Activated CD4-positive, alpha-beta T cell treated with anti-CD3 and anti-CD28 coated beads, Interleukin-2, amount 10 ng/mL, durations not matched to agents 7 days and 5 days (primary cell): ENCODE measurements around the gene CLDN25. TPM values are rescaled to one million over a fixed set of nuclear protein-coding genes. Genes with fewer than 3 reads are reported as not detected.
"Not testable (repeated sequence)": the region's sequence is repeated elsewhere in the genome, so short reads cannot be mapped to it uniquely, and the experiment has no call there.

Experiments
- CTCF ChIA-PET: fragments of 350-600 bp; sonication (Branson Sonifier 250); formaldehyde crosslinking; loops from one replicate; lab custom pipeline; 2021; ENCODE audit warnings: antibody characterized with exemption; lab: Charles Lee
- POLR2A ChIA-PET: fragments of 350-600 bp; sonication (Branson Sonifier 250); formaldehyde crosslinking; loops from one replicate; lab custom pipeline; 2021; ENCODE audit warnings: antibody characterized with exemption; lab: Charles Lee
- DNase-seq: peaks from one replicate; pipeline ENCODE4 v3.0.0-alpha.2; 2020
- H3K27ac Mint-ChIP-seq: one replicate; pipeline ENCODE4 v1.8.0; 2021; ENCODE audit warnings: mild to moderate bottlenecking, moderate library complexity, mixed read lengths
- H3K27me3 Mint-ChIP-seq: one replicate; pipeline ENCODE4 v1.8.0; 2021; ENCODE audit warnings: mixed read lengths
- H3K36me3 Mint-ChIP-seq: one replicate; pipeline ENCODE4 v1.8.0; 2021; ENCODE audit warnings: low read depth, mixed read lengths
- H3K4me1 Mint-ChIP-seq: one replicate; pipeline ENCODE4 v1.8.0; 2021; ENCODE audit warnings: mixed read lengths
- H3K4me3 Mint-ChIP-seq: one replicate; pipeline ENCODE4 v1.8.0; 2021; ENCODE audit warnings: mild to moderate bottlenecking, moderate library complexity, mixed read lengths
- H3K9me3 Mint-ChIP-seq: one replicate; pipeline ENCODE4 v1.8.0; 2021; ENCODE audit warnings: mixed read lengths
- total RNA-seq, 2 experiments: library from RNA; stranded (reverse); gene quantifications; one replicate each; pipeline ENCODE4 v1.2.3, GENCODE V29; 2021

CLDN25 gene
- not detected for total RNA-seq

GRCh38 chr11:113779496-113779895 lies at the start of gene CLDN25:
CLDN25 (plus strand) TSS chr11:113779796; CDS start chr11:113779796, 0 bp downstream.
- Mint-ChIP-seq H3K9me3 (no peaks in the 10 kb centered on the region), H3K4me3 (no peak within 1 kb of the TSS)

DNA sequence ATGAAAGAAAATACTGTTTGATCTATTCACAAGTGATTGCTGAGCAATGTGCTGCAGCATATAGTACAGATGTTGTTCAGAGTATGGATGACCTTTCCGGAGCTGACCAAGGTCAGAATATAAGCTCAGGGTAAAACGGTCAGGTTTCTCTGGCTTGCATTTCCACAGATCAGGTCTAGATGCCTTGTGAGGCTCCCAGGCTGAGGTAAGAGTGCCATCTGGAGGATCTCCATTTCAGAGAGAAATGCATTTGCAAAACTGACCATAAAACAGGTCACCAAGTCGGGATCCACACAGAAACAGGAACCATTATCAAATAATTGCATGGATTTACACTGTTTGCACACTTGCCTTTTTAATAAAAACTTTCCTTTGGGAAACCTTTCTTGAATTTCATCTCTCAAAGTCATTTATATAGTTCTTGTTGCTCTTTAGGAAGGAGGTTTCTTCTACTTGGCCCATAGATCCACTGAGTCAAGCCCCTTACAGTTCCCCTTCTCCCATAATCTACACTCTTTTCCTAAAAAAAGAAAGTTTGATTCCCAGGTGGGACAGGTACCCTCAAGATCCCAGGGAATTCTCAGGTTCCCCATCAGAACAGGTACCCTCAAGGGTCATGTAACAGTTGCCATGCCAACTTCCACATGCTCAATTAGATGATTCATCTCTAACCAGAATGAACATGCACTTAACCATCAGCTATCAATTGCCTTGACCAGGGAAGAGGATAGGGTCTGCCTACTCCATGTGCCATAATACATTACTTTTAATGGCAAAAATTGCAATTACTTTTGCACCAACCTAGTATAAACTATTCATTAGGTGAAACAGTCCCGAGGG lies 48.5 kb upstream of the CLDN25 start:
- H3K27ac Mint-ChIP-seq, result no peak overlapping the region
- no peaks in the 10 kb centered on the region for H3K4me1 Mint-ChIP-seq
- CTCF ChIA-PET, result interaction anchor here (0.7 to 1.1 kb wide), 2 partner anchors 9 to 225 kb away, joined by 3 to 4 read pairs; no protein-coding TSS in a partner anchor
- no peaks in the 10 kb centered on the region for H3K9me3 Mint-ChIP-seq
- peaks cover 9% of the 10 kb centered on the region for H3K36me3 Mint-ChIP-seq
- no peak overlapping the region for H3K4me3 Mint-ChIP-seq
- DNase-seq, result no peak
- POLR2A ChIA-PET, result no interaction called here
- no peaks in the 10 kb centered on the region for H3K27me3 Mint-ChIP-seq

More at GRCh38 chr11:113779496-113779895, at the start of gene CLDN25:
- CTCF ChIA-PET, result interaction anchor here (0.7 kb wide), 1 partner anchor 294 kb away, joined by 3 read pairs; no protein-coding TSS in a partner anchor
- Mint-ChIP-seq H3K4me1 (peaks cover 10% of the 10 kb centered on the region), H3K36me3 (no peaks in the 10 kb centered on the region), H3K27ac (no peak within 1 kb of the TSS), H3K27me3 (peaks cover 29% of the 10 kb centered on the region)
- POLR2A ChIA-PET, result no interaction called here
- no peak for DNase-seq

- no peaks in the 10 kb centered on the region for H3K9me3 Mint-ChIP-seq
- H3K4me3 Mint-ChIP-seq, result no peak overlapping the region
- H3K4me1 Mint-ChIP-seq, result no peaks in the 10 kb centered on the region
- peaks cover 17% of the 10 kb centered on the region for H3K36me3 Mint-ChIP-seq
- ChIA-PET POLR2A (no interaction called here), CTCF (interaction anchor here (0.7 to 1.1 kb wide), 2 partner anchors 10 to 180 kb away, joined by 3 to 4 read pairs; no protein-coding TSS in a partner anchor)
- no peak overlapping the region for H3K27ac Mint-ChIP-seq
- H3K27me3 Mint-ChIP-seq, result no peaks in the 10 kb centered on the region
- no peak for DNase-seq
These were observed 47.5 kb upstream of the CLDN25 start for GRCh38 chr11:113732092-113732491.

DNA sequence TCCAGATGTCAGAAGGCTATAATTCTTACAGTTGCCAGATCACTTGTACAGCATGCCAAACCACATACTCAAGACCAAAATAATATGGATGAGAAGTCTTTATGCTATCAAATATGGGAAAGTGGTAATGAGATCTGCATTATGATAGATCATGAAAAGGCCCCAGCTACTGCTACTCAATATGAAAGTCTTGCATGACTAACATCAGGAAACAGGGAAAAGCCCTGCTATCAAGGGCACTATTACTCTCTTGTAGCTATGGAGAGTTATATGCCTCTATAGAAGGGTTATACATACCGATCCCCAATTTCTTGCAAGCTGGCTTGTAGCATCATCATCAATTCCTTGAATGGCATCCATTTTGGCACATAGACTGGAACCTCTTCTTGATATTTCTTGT lies 43.3 kb upstream of the CLDN25 start:
- no peak for DNase-seq
- POLR2A ChIA-PET, result no interaction called here
- CTCF ChIA-PET, result no interaction called here
- Mint-ChIP-seq H3K9me3 (no peaks in the 10 kb centered on the region), H3K4me1 (no peaks in the 10 kb centered on the region), H3K27me3 (no peaks in the 10 kb centered on the region), H3K27ac (no peak overlapping the region), H3K36me3 (peaks cover 40% of the 10 kb centered on the region), H3K4me3 (no peak overlapping the region)

DNA sequence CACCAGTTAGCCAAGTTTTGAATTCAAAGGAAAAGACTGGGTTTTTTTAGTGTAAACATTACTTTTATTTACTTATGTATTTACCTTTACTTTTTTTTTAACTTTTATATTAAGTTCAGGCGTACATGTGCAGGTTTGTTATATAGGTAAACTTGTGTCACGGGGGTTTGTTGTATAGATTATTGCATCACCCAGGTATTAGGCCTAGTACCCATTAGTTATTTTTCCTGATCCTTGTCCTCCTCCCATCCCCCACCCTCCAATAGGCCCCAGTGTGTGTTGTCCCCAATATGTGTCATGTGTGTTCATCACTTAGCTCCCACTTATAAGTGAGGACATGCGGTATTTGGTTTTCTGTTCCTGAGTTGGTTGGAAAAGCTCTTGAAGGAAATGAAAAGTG lies 26.7 kb upstream of the CLDN25 start:
- H3K4me1 Mint-ChIP-seq, result no peaks in the 10 kb centered on the region

GRCh38 chr11:113760241-113760640 lies 19.4 kb upstream of the CLDN25 start:
- no peak overlapping the region for H3K27ac Mint-ChIP-seq
- H3K27me3 Mint-ChIP-seq, result no peaks in the 10 kb centered on the region
- no peak for DNase-seq
- peaks cover 49% of the 10 kb centered on the region for H3K36me3 Mint-ChIP-seq
- POLR2A ChIA-PET, result no interaction called here
- CTCF ChIA-PET, result interaction anchor here (0.5 to 0.6 kb wide), 2 partner anchors 167 to 455 kb away, joined by 3 to 4 read pairs; no protein-coding TSS in a partner anchor
- H3K4me1 Mint-ChIP-seq, result peaks cover 11% of the 10 kb centered on the region
- no peak overlapping the region for H3K4me3 Mint-ChIP-seq
- no peaks in the 10 kb centered on the region for H3K9me3 Mint-ChIP-seq

More for the DNA sequence above, 26.7 kb upstream of the CLDN25 start:
- POLR2A ChIA-PET, result no interaction called here
- Mint-ChIP-seq H3K36me3 (peaks cover 25% of the 10 kb centered on the region), H3K27ac (no peak overlapping the region), H3K4me3 (no peak overlapping the region), H3K27me3 (no peaks in the 10 kb centered on the region), H3K9me3 (no peaks in the 10 kb centered on the region)
- no peak for DNase-seq
- CTCF ChIA-PET, result interaction anchor here (0.7 kb wide), 1 partner anchor 212 kb away, joined by 3 read pairs; no protein-coding TSS in a partner anchor

DNA sequence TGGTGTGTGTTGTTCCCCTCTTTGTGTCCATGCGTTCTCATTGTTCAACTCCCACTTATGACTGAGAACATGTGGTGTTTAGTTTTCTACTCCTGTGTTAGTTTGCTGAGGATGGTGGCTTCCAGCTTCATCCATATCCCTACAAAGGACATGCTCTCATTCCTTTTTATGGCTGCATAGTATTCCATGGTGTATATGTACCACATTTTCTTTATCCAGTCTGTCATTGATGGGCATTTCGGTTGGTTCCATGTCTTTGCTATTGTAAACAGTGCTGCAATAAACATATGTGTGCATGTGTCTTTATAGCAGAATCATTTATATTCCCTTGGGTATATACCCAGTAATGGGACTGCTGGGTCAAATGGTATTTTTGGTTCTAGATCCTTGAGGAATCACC lies 16.6 kb upstream of the CLDN25 start:
- CTCF ChIA-PET, H3K27ac Mint-ChIP-seq: not testable (repeated sequence)
- peaks cover 17% of the 10 kb centered on the region for H3K4me1 Mint-ChIP-seq

DNA sequence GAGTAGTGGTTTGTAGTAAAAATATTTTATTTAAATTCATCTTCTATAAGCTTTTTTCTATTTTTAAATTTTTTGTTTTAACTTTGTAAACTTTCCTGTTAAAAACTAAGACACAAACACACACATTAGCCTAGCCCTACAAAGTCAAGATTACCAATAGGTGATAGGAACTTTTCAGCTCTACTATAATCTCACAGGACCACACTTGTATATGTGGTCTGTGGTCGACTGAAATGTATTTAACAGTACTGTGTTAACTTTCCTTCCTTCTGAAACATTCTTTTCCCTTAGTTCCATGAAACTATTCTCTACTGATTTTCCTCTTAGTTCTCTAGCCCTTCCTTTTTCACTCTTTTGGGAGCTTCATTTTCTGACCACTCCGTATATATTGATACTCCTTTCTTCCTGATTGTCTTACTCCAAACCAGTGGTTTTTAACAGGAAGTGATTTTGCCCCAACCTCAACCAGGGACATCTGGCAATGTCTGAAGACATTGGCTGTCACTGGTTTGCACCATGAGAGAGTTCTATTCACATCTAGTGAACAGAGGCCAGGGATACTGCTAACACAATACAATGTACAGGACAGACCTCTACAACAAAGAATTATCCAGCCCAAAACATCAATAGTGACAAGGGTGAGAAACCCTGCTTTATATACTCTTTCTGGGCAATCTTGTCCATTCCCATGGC lies 14.9 kb upstream of the CLDN25 start:
- Mint-ChIP-seq H3K4me3 (no peak overlapping the region), H3K36me3 (peaks cover 47% of the 10 kb centered on the region), H3K9me3 (no peaks in the 10 kb centered on the region), H3K27me3 (no peaks in the 10 kb centered on the region), H3K4me1 (peaks cover 17% of the 10 kb centered on the region), H3K27ac (no peak overlapping the region)
- CTCF ChIA-PET, result no interaction called here
- no peak for DNase-seq
- POLR2A ChIA-PET, result no interaction called here

More for the DNA sequence above, 16.6 kb upstream of the CLDN25 start:
- H3K27me3 Mint-ChIP-seq, H3K9me3 Mint-ChIP-seq, H3K4me3 Mint-ChIP-seq, POLR2A ChIA-PET, DNase-seq: not testable (repeated sequence)
- peaks cover 52% of the 10 kb centered on the region for H3K36me3 Mint-ChIP-seq

DNA sequence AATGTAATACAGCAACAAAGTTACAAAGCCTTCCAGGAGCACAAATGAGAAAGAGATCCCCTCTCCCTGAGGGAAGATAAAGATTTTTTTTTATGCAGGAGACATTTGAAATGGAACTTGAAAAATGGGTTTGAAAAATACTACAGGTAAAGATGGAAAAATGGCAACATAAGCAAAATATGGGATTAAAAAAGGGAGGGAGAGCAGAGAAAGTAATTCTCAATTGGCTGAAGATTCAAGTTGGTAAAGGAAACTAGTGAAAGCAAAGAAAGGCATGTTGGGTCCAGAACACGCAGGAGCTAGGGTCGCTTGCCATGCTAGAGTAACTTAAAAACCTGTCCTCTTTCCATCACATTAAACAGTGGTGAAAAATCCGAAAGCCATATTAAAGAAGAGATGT lies 7.6 kb upstream of the CLDN25 start:
- peaks cover 5% of the 10 kb centered on the region for H3K27me3 Mint-ChIP-seq
- POLR2A ChIA-PET, result no interaction called here
- peak overlapping the region; percentile 9 for H3K27ac Mint-ChIP-seq
- CTCF ChIA-PET, result no interaction called here
- H3K9me3 Mint-ChIP-seq, result no peaks in the 10 kb centered on the region
- peaks cover 22% of the 10 kb centered on the region for H3K36me3 Mint-ChIP-seq
- no peak for DNase-seq
- peaks cover 36% of the 10 kb centered on the region for H3K4me1 Mint-ChIP-seq
- peak overlapping the region; percentile 99 for H3K4me3 Mint-ChIP-seq

- CTCF ChIA-PET, result interaction anchor here (0.9 to 1.5 kb wide), 6 partner anchors 14 to 186 kb away, joined by 3 to 11 read pairs (median 4); no protein-coding TSS in a partner anchor
- peaks cover 31% of the 10 kb centered on the region for H3K4me1 Mint-ChIP-seq
- POLR2A ChIA-PET, result interaction anchor here (1.0 kb wide), 1 partner anchor 14 kb away, joined by 5 read pairs; no protein-coding TSS in a partner anchor
- H3K4me3 Mint-ChIP-seq, result peak overlapping the region; percentile 99
- H3K27ac Mint-ChIP-seq, result peak overlapping the region; percentile 97
- H3K9me3 Mint-ChIP-seq, result no peaks in the 10 kb centered on the region
- H3K36me3 Mint-ChIP-seq, result peaks cover 12% of the 10 kb centered on the region
- H3K27me3 Mint-ChIP-seq, result peaks cover 7% of the 10 kb centered on the region
- no peak for DNase-seq
These were observed 6.5 kb upstream of the CLDN25 start for GRCh38 chr11:113773092-113773415.

- Mint-ChIP-seq H3K4me3 (peak within 1 kb of the TSS; percentile 99), H3K4me1 (peaks cover 31% of the 10 kb centered on the region), H3K27me3 (peaks cover 8% of the 10 kb centered on the region), H3K36me3 (peaks cover 9% of the 10 kb centered on the region), H3K9me3 (no peaks in the 10 kb centered on the region), H3K27ac (peak within 1 kb of the TSS; percentile 97)
- ChIA-PET CTCF (interaction anchor here (0.9 to 1.5 kb wide), 6 partner anchors 14 to 186 kb away, joined by 3 to 11 read pairs (median 4); no protein-coding TSS in a partner anchor), POLR2A (interaction anchor here (1.0 kb wide), 1 partner anchor 15 kb away, joined by 5 read pairs; no protein-coding TSS in a partner anchor)
- peak; percentile 94 for DNase-seq
These were observed 6.0 kb upstream of the CLDN25 start, which contains the start of gene ZW10 for GRCh38 chr11:113773416-113774173. ZW10 (minus strand) TSS chr11:113773692; CDS start chr11:113773666, 26 bp downstream.

DNA sequence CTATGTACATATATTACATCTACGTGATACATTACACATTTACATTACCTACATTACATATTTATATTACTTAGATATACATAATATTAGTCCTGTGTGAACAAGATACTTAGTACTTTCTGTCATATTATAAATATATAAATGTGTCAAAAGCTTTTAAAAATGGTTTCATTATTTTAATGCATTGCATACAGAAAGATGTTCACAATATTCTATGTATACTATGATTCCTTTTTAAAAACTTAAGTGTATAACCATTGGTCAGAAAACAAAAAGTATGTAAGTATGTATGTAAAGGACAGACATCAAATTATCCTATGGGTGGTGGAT lies 5.5 kb upstream of the CLDN25 start:
- CTCF ChIA-PET, result interaction anchor here (1.0 to 1.5 kb wide), 4 partner anchors 20 to 187 kb away, joined by 3 to 11 read pairs (median 3); no protein-coding TSS in a partner anchor
- peak overlapping the region; percentile 97 for H3K27ac Mint-ChIP-seq
- peaks cover 31% of the 10 kb centered on the region for H3K4me1 Mint-ChIP-seq
- H3K4me3 Mint-ChIP-seq, result peak overlapping the region; percentile 99
- POLR2A ChIA-PET, result no interaction called here
- H3K9me3 Mint-ChIP-seq, result no peaks in the 10 kb centered on the region
- DNase-seq, result no peak
- peaks cover 8% of the 10 kb centered on the region for H3K27me3 Mint-ChIP-seq
- H3K36me3 Mint-ChIP-seq, result peaks cover 7% of the 10 kb centered on the region
